GM19468 (cell line): ENCODE results near the gene CTCFL.

Source experiments
- ATAC-seq: cut with Tn5 transposase; IDR thresholded peaks from one replicate; pipeline ENCODE4 v1.9.1; 2021; ENCODE audit warnings: mild to moderate bottlenecking, moderate library complexity, moderate number of reproducible peaks; ENCODE audit not compliant: unreplicated experiment; ENCODE audit errors: extremely low read depth

Gene CTCFL

GRCh38 chr20:57560554-57561355, 35.8 kb upstream of the CTCFL start, which contains the start of gene PCK1:
Gene PCK1, plus strand, starts transcription at chr20:57561110. Its CDS starts 302 bp downstream, at chr20:57561412.
- no peak for ATAC-seq

- ATAC-seq = no peak
Measured at GRCh38 chr20:57559658-57560553, 35.0 kb upstream of the CTCFL start.

GRCh38 chr20:57559289-57559634, 34.3 kb upstream of the CTCFL start:
- ATAC-seq = no peak

GRCh38 chr20:57558614-57559288, 33.8 kb upstream of the CTCFL start:
- no peak for ATAC-seq

GRCh38 chr20:57557926-57558613, 33.1 kb upstream of the CTCFL start:
- no peak for ATAC-seq

GRCh38 chr20:57556980-57557274, 32.0 kb upstream of the CTCFL start:
- no peak for ATAC-seq

GRCh38 chr20:57555457-57556184, 30.7 kb upstream of the CTCFL start:
- no peak for ATAC-seq

GRCh38 chr20:57553376-57554018, 28.6 kb upstream of the CTCFL start:
- ATAC-seq = no peak

- no peak for ATAC-seq
Measured at GRCh38 chr20:57552471-57552870, 27.5 kb upstream of the CTCFL start.

GRCh38 chr20:57548177-57549058, 23.5 kb upstream of the CTCFL start:
- ATAC-seq = no peak

GRCh38 chr20:57546956-57547649, 22.2 kb upstream of the CTCFL start:
- no peak for ATAC-seq

GRCh38 chr20:57545927-57546662, 21.2 kb upstream of the CTCFL start:
- no peak for ATAC-seq

- ATAC-seq = no peak
Measured at GRCh38 chr20:57544838-57545564, 20.1 kb upstream of the CTCFL start.

- ATAC-seq = no peak
Measured at GRCh38 chr20:57543754-57544153, 18.8 kb upstream of the CTCFL start.

GRCh38 chr20:57540890-57541580, 16.1 kb upstream of the CTCFL start:
- no peak for ATAC-seq

GRCh38 chr20:57539889-57540288, 14.9 kb upstream of the CTCFL start:
- no peak for ATAC-seq
